ENCODE measurements around the gene FAM76B. TPM values are rescaled to one million over a fixed set of nuclear protein-coding genes. Genes with fewer than 3 reads are reported as not detected.

The FAM76B gene
- polyA plus RNA-seq, 1 donor (not counting 4 experiments of a cell fraction or from before 2014, with no cell fraction given) = 17.4 TPM

- H3K9me3 ChIP-seq (ENCODE audit: control insufficient read depth, low read depth, low read length) = no peaks in the 10 kb centered on the region
- H3K4me1 ChIP-seq (ENCODE audit: control insufficient read depth, extremely low read depth, insufficient read depth, low read length) = no peaks in the 10 kb centered on the region
These were observed 16.3 kb upstream of the FAM76B start for GRCh38 chr11:95805869-95806268.

DNA sequence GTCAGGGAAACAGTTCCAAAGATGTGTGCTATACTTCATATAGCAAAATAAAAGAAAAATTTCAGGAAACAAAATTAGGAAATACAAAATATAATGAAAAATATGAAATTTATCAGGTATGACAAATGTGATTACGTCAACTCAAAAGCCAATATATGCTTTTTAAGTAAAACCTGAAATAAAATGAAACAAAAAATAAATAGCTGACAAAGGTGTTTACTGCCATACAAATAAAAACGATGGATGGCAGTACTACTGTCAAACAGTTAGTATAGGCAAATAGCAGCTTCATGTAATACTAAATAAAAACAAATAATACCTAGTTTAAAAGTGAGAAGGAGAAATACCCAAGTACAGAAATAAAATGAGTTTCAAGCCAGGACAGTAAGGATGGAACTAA, 14.4 kb upstream of the FAM76B start:
- DNase-seq (ENCODE audit: low read depth, low spot score) = no peak
- peaks cover 0 to 2% of the 10 kb centered on the region in 2 experiments for H3K36me3 ChIP-seq (ENCODE audit: control insufficient read depth in 2 of 2, extremely low read depth in 1 of 2, insufficient read depth in 2 of 2, low read length in 2 of 2)
- TF ChIP-seq EZH2 (IDR thresholded peaks at IDR 0.05; ENCODE audit: low read length) (no peak), CTCF (optimal IDR thresholded peaks at IDR 0.05 in 1 of 3, IDR thresholded peaks at IDR 0.05 in 1 of 3, conservative IDR thresholded peaks at IDR 0.05 in 1 of 3; ENCODE audit: extremely low read depth in 1 of 3, insufficient read depth in 2 of 3, low read length in 3 of 3) (no peak)
- no peak overlapping the region for H2AFZ ChIP-seq (ENCODE audit: control insufficient read depth, low read length)
- no peaks in the 10 kb centered on the region for H3K9me1 ChIP-seq (ENCODE audit: control insufficient read depth, extremely low read depth, insufficient read depth, low read length)
- H3K4me3 ChIP-seq (ENCODE audit: control insufficient read depth in 2 of 3, extremely low read depth in 1 of 3, insufficient read depth in 2 of 3, low read depth in 1 of 3, low read length in 3 of 3) = no peak overlapping the region
- H3K79me2 ChIP-seq (ENCODE audit: control insufficient read depth, insufficient read depth, low read length) = no peaks in the 10 kb centered on the region
- dilution Hi-C loops (cut with MboI; ENCODE audit: extremely low pct_ligation_motif_present, low sequenced_read_pairs) = no loop called here
- H3K9me3 ChIP-seq (ENCODE audit: control insufficient read depth, low read depth, low read length) = no peaks in the 10 kb centered on the region
- no peaks in the 10 kb centered on the region for H3K27me3 ChIP-seq (ENCODE audit: control insufficient read depth, extremely low read depth, insufficient read depth, low read length)
- FAIRE-seq = no peak
- no peaks in the 10 kb centered on the region for H4K20me1 ChIP-seq (ENCODE audit: control insufficient read depth, extremely low read depth, insufficient read depth, low read length)
- H3K4me1 ChIP-seq (ENCODE audit: control insufficient read depth, extremely low read depth, insufficient read depth, low read length) = no peaks in the 10 kb centered on the region
- H3K4me2 ChIP-seq (ENCODE audit: control insufficient read depth, extremely low read depth, insufficient read depth, low read depth, low read length) = no peak overlapping the region
- H3K27ac ChIP-seq (ENCODE audit: control insufficient read depth, insufficient read depth, low read length) = no peak overlapping the region
- H3K9ac ChIP-seq (ENCODE audit: control insufficient read depth, extremely low read depth, insufficient read depth, low read length) = no peak overlapping the region

More at GRCh38 chr11:95805869-95806268, 16.3 kb upstream of the FAM76B start:
- Histone ChIP-seq H2AFZ (ENCODE audit: control insufficient read depth, low read length) (no peak overlapping the region), H3K27me3 (ENCODE audit: control insufficient read depth, extremely low read depth, insufficient read depth, low read length) (no peaks in the 10 kb centered on the region), H4K20me1 (ENCODE audit: control insufficient read depth, extremely low read depth, insufficient read depth, low read length) (no peaks in the 10 kb centered on the region), H3K36me3 (ENCODE audit: control insufficient read depth in 2 of 2, extremely low read depth in 1 of 2, insufficient read depth in 2 of 2, low read length in 2 of 2) (peaks cover 0 to 2% of the 10 kb centered on the region in 2 experiments), H3K4me3 (ENCODE audit: control insufficient read depth in 2 of 3, extremely low read depth in 1 of 3, insufficient read depth in 2 of 3, low read depth in 1 of 3, low read length in 3 of 3) (no peak overlapping the region), H3K27ac (ENCODE audit: control insufficient read depth, insufficient read depth, low read length) (no peak overlapping the region), H3K4me2 (ENCODE audit: control insufficient read depth, extremely low read depth, insufficient read depth, low read depth, low read length) (no peak overlapping the region), H3K79me2 (ENCODE audit: control insufficient read depth, insufficient read depth, low read length) (no peaks in the 10 kb centered on the region), H3K9ac (ENCODE audit: control insufficient read depth, extremely low read depth, insufficient read depth, low read length) (no peak overlapping the region), H3K9me1 (ENCODE audit: control insufficient read depth, extremely low read depth, insufficient read depth, low read length) (no peaks in the 10 kb centered on the region)
- FAIRE-seq (no peak), DNase-seq (ENCODE audit: low read depth, low spot score) (no peak)
- no peak for TF ChIP-seq CTCF (optimal IDR thresholded peaks at IDR 0.05 in 1 of 3, IDR thresholded peaks at IDR 0.05 in 1 of 3, conservative IDR thresholded peaks at IDR 0.05 in 1 of 3; ENCODE audit: extremely low read depth in 1 of 3, insufficient read depth in 2 of 3, low read length in 3 of 3)
- TF ChIP-seq EZH2 (IDR thresholded peaks at IDR 0.05; ENCODE audit: low read length) = no peak
- dilution Hi-C loops (cut with MboI; ENCODE audit: extremely low pct_ligation_motif_present, low sequenced_read_pairs) = no loop called here

Data from keratinocyte (primary cell).